GM18505 (cell line): ENCODE data around the gene IGFBP4.

Experiments used
- ATAC-seq: cut with Tn5 transposase; IDR thresholded peaks from one replicate; pipeline ENCODE4 v1.9.1; 2021; ENCODE audit not compliant: unreplicated experiment
- POLR2A ChIP-seq: IDR thresholded peaks from 4 replicates; pipeline ENCODE4 v1.6.1; 2011; ENCODE audit warnings: borderline replicate concordance; ENCODE audit not compliant: insufficient read depth, insufficient read length; ENCODE audit errors: extremely low read depth

IGFBP4 gene

GRCh38 chr17:40464392-40464855 lies 21.2 kb downstream of the IGFBP4 start:
- no peak for ATAC-seq
- TF ChIP-seq POLR2A: no peak

GRCh38 chr17:40466298-40466971 lies 23.2 kb downstream of the IGFBP4 start:
- no peak for ATAC-seq
- TF ChIP-seq POLR2A: no peak

- no peak for TF ChIP-seq POLR2A
- no peak for ATAC-seq
Measured at GRCh38 chr17:40467281-40467867, 24.1 kb downstream of the IGFBP4 start.

- no peak for TF ChIP-seq POLR2A
- no peak for ATAC-seq
Measured at GRCh38 chr17:40468560-40468959, 25.3 kb downstream of the IGFBP4 start.

- no peak for TF ChIP-seq POLR2A
- no peak for ATAC-seq
Measured at GRCh38 chr17:40469805-40470675, 26.8 kb downstream of the IGFBP4 start.

- no peak for TF ChIP-seq POLR2A
- no peak for ATAC-seq
Measured at GRCh38 chr17:40470932-40471828, 27.9 kb downstream of the IGFBP4 start.

GRCh38 chr17:40471846-40472732 lies 28.8 kb downstream of the IGFBP4 start:
- no peak for TF ChIP-seq POLR2A
- ATAC-seq: no peak

GRCh38 chr17:40472733-40473452 lies 29.6 kb downstream of the IGFBP4 start:
- TF ChIP-seq POLR2A: no peak
- no peak for ATAC-seq

- ATAC-seq: no peak
- no peak for TF ChIP-seq POLR2A
Measured at GRCh38 chr17:40473573-40474365, 30.5 kb downstream of the IGFBP4 start.

- no peak for TF ChIP-seq POLR2A
Measured at GRCh38 chr17:40474419-40475002, 31.3 kb downstream of the IGFBP4 start.

GRCh38 chr17:40475234-40475908 lies 32.1 kb downstream of the IGFBP4 start:
- ATAC-seq: no peak
- no peak for TF ChIP-seq POLR2A

More at GRCh38 chr17:40474419-40475002, 31.3 kb downstream of the IGFBP4 start:
- no peak for ATAC-seq
